Body of pancreas (tissue), 4 donors: ENCODE measurements around the gene PIP4K2C.

ENCODE experiments used
- CTCF ChIP-seq, 7 experiments: fragments of 450-650 bp in 4 of 7; fragments of 200-600 bp in 3 of 7; sonication (generic) in 3 of 7; IDR thresholded peaks; one replicate each; pipeline ENCODE4 v1.5.1; 2016 to 2019; ENCODE audit warnings: antibody characterized with exemption in 7 of 7
- POLR2A ChIP-seq, 3 donors: fragments of 450-650 bp; IDR thresholded peaks; one replicate each; pipeline ENCODE4 v1.6.1; 2016; ENCODE audit warnings: antibody characterized with exemption in 3 of 3, mild to moderate bottlenecking in 2 of 3

- TF ChIP-seq CTCF (IDR thresholded peaks at IDR 0.05) (no peak), POLR2A (IDR thresholded peaks at IDR 0.05) (no peak)
These were observed 15.4 kb downstream of the PIP4K2C start for GRCh38 chr12:57606399-57606798.
